ENCODE data around the gene SYCE3.

SYCE3 gene

GRCh38 chr22:50597097-50597496 lies 34.4 kb upstream of the SYCE3 start:
- H3K9ac ChIP-seq (ENCODE audit: insufficient read length, low read depth): no peak overlapping the region
- H3K4me1 ChIP-seq (ENCODE audit: insufficient read depth, insufficient read length): peaks cover 3% of the 10 kb centered on the region
- DNase-seq (ENCODE audit: low read depth, low spot score): no peak
- H3K36me3 ChIP-seq (ENCODE audit: insufficient read depth, insufficient read length, low read length): peaks cover 11% of the 10 kb centered on the region
- TF ChIP-seq ZNF274 (IDR thresholded peaks at IDR 0.05; ENCODE audit: low read depth, low read length): no peak
- TF ChIP-seq YY1 (IDR thresholded peaks at IDR 0.05; ENCODE audit: insufficient read depth, insufficient read length): no peak
- no peak for TF ChIP-seq SUZ12 (IDR thresholded peaks at IDR 0.05; ENCODE audit: extremely low read depth, insufficient read depth, insufficient read length)
- no peaks in the 10 kb centered on the region for H3K27me3 ChIP-seq (ENCODE audit: insufficient read depth, insufficient read length)
- no peaks in the 10 kb centered on the region for H3K9me3 ChIP-seq (ENCODE audit: insufficient read depth, low read length)
- no peak overlapping the region for H3K4me3 ChIP-seq (ENCODE audit: insufficient read length, low read depth)

- no peak overlapping the region for H3K9ac ChIP-seq (ENCODE audit: insufficient read length, low read depth)
- H3K4me3 ChIP-seq (ENCODE audit: insufficient read length, low read depth): no peak overlapping the region
- no peaks in the 10 kb centered on the region for H3K9me3 ChIP-seq (ENCODE audit: insufficient read depth, low read length)
- no peaks in the 10 kb centered on the region for H3K4me1 ChIP-seq (ENCODE audit: insufficient read depth, insufficient read length)
- DNase-seq (ENCODE audit: low read depth, low spot score): no peak
- H3K27me3 ChIP-seq (ENCODE audit: insufficient read depth, insufficient read length): no peaks in the 10 kb centered on the region
- TF ChIP-seq YY1 (IDR thresholded peaks at IDR 0.05; ENCODE audit: insufficient read depth, insufficient read length) (no peak), ZNF274 (IDR thresholded peaks at IDR 0.05; ENCODE audit: low read depth, low read length) (no peak), SUZ12 (IDR thresholded peaks at IDR 0.05; ENCODE audit: extremely low read depth, insufficient read depth, insufficient read length) (no peak)
- H3K36me3 ChIP-seq (ENCODE audit: insufficient read depth, insufficient read length, low read length): peaks cover 11% of the 10 kb centered on the region
These were observed 32.5 kb upstream of the SYCE3 start for GRCh38 chr22:50595189-50595588.

GRCh38 chr22:50587407-50587806 lies 24.7 kb upstream of the SYCE3 start:
- Histone ChIP-seq H3K9me3 (ENCODE audit: insufficient read depth, low read length) (no peaks in the 10 kb centered on the region), H3K4me1 (ENCODE audit: insufficient read depth, insufficient read length) (no peaks in the 10 kb centered on the region), H3K27me3 (ENCODE audit: insufficient read depth, insufficient read length) (no peaks in the 10 kb centered on the region), H3K36me3 (ENCODE audit: insufficient read depth, insufficient read length, low read length) (peaks cover 3% of the 10 kb centered on the region), H3K9ac (ENCODE audit: insufficient read length, low read depth) (no peak overlapping the region), H3K4me3 (ENCODE audit: insufficient read length, low read depth) (no peak overlapping the region)
- no peak for DNase-seq (ENCODE audit: low read depth, low spot score)
- no peak for TF ChIP-seq ZNF274 (IDR thresholded peaks at IDR 0.05; ENCODE audit: low read depth, low read length)
- TF ChIP-seq YY1 (IDR thresholded peaks at IDR 0.05; ENCODE audit: insufficient read depth, insufficient read length): no peak
- TF ChIP-seq SUZ12 (IDR thresholded peaks at IDR 0.05; ENCODE audit: extremely low read depth, insufficient read depth, insufficient read length): no peak

- H3K4me3 ChIP-seq (ENCODE audit: insufficient read length, low read depth): no peak overlapping the region
These were observed 23.7 kb upstream of the SYCE3 start for GRCh38 chr22:50586416-50586815.

GRCh38 chr22:50585781-50586180 lies 23.1 kb upstream of the SYCE3 start:
- H3K4me3 ChIP-seq (ENCODE audit: insufficient read length, low read depth): no peak overlapping the region
- TF ChIP-seq ZNF274 (IDR thresholded peaks at IDR 0.05; ENCODE audit: low read depth, low read length): no peak
- TF ChIP-seq YY1 (IDR thresholded peaks at IDR 0.05; ENCODE audit: insufficient read depth, insufficient read length): no peak
- no peak for TF ChIP-seq SUZ12 (IDR thresholded peaks at IDR 0.05; ENCODE audit: extremely low read depth, insufficient read depth, insufficient read length)

More at GRCh38 chr22:50586416-50586815, 23.7 kb upstream of the SYCE3 start:
- no peaks in the 10 kb centered on the region for H3K9me3 ChIP-seq (ENCODE audit: insufficient read depth, low read length)
- TF ChIP-seq ZNF274 (IDR thresholded peaks at IDR 0.05; ENCODE audit: low read depth, low read length) (no peak), SUZ12 (IDR thresholded peaks at IDR 0.05; ENCODE audit: extremely low read depth, insufficient read depth, insufficient read length) (no peak), YY1 (IDR thresholded peaks at IDR 0.05; ENCODE audit: insufficient read depth, insufficient read length) (no peak)
- H3K36me3 ChIP-seq (ENCODE audit: insufficient read depth, insufficient read length, low read length): peaks cover 7% of the 10 kb centered on the region
- H3K9ac ChIP-seq (ENCODE audit: insufficient read length, low read depth): no peak overlapping the region
- H3K4me1 ChIP-seq (ENCODE audit: insufficient read depth, insufficient read length): no peaks in the 10 kb centered on the region
- H3K27me3 ChIP-seq (ENCODE audit: insufficient read depth, insufficient read length): no peaks in the 10 kb centered on the region
- DNase-seq (ENCODE audit: low read depth, low spot score): no peak

GRCh38 chr22:50585238-50585637 lies 22.5 kb upstream of the SYCE3 start:
- Histone ChIP-seq H3K9ac (ENCODE audit: insufficient read length, low read depth) (no peak overlapping the region), H3K4me3 (ENCODE audit: insufficient read length, low read depth) (no peak overlapping the region), H3K4me1 (ENCODE audit: insufficient read depth, insufficient read length) (peaks cover 3% of the 10 kb centered on the region), H3K36me3 (ENCODE audit: insufficient read depth, insufficient read length, low read length) (peaks cover 14% of the 10 kb centered on the region), H3K9me3 (ENCODE audit: insufficient read depth, low read length) (no peaks in the 10 kb centered on the region), H3K27me3 (ENCODE audit: insufficient read depth, insufficient read length) (no peaks in the 10 kb centered on the region)
- TF ChIP-seq SUZ12 (IDR thresholded peaks at IDR 0.05; ENCODE audit: extremely low read depth, insufficient read depth, insufficient read length) (no peak), ZNF274 (IDR thresholded peaks at IDR 0.05; ENCODE audit: low read depth, low read length) (no peak), YY1 (IDR thresholded peaks at IDR 0.05; ENCODE audit: insufficient read depth, insufficient read length) (no peak)
- DNase-seq (ENCODE audit: low read depth, low spot score): no peak

More at GRCh38 chr22:50585781-50586180, 23.1 kb upstream of the SYCE3 start:
- Histone ChIP-seq H3K27me3 (ENCODE audit: insufficient read depth, insufficient read length) (no peaks in the 10 kb centered on the region), H3K9ac (ENCODE audit: insufficient read length, low read depth) (no peak overlapping the region), H3K36me3 (ENCODE audit: insufficient read depth, insufficient read length, low read length) (peaks cover 11% of the 10 kb centered on the region), H3K4me1 (ENCODE audit: insufficient read depth, insufficient read length) (no peaks in the 10 kb centered on the region), H3K9me3 (ENCODE audit: insufficient read depth, low read length) (no peaks in the 10 kb centered on the region)
- no peak for DNase-seq (ENCODE audit: low read depth, low spot score)

- no peak overlapping the region for H3K4me3 ChIP-seq (ENCODE audit: insufficient read length, low read depth)
- TF ChIP-seq ZNF274 (IDR thresholded peaks at IDR 0.05; ENCODE audit: low read depth, low read length) (no peak), SUZ12 (IDR thresholded peaks at IDR 0.05; ENCODE audit: extremely low read depth, insufficient read depth, insufficient read length) (no peak), YY1 (IDR thresholded peaks at IDR 0.05; ENCODE audit: insufficient read depth, insufficient read length) (no peak)
- DNase-seq (ENCODE audit: low read depth, low spot score): no peak
These were observed 21.7 kb upstream of the SYCE3 start for GRCh38 chr22:50584106-50585096.

More at GRCh38 chr22:50584106-50585096, 21.7 kb upstream of the SYCE3 start:
- no peaks in the 10 kb centered on the region for H3K27me3 ChIP-seq (ENCODE audit: insufficient read depth, insufficient read length)
- H3K9me3 ChIP-seq (ENCODE audit: insufficient read depth, low read length): no peaks in the 10 kb centered on the region
- H3K4me1 ChIP-seq (ENCODE audit: insufficient read depth, insufficient read length): peaks cover 4% of the 10 kb centered on the region
- peaks cover 23% of the 10 kb centered on the region for H3K36me3 ChIP-seq (ENCODE audit: insufficient read depth, insufficient read length, low read length)
- peak overlapping the region; percentile 95 for H3K9ac ChIP-seq (ENCODE audit: insufficient read length, low read depth)

Data from NT2/D1 (cell line).